Stomach (tissue), 4 donors: ENCODE data around the gene TMEM208.

Source experiments
- CTCF ChIP-seq, 7 experiments: fragments of 450-650 bp in 4 of 7; fragments of 200-600 bp in 3 of 7; sonication (generic) in 3 of 7; IDR thresholded peaks; one replicate each; pipeline ENCODE4 v1.5.1; 2016 to 2019; ENCODE audit warnings: antibody characterized with exemption in 7 of 7, control low read depth in 2 of 7, mild to moderate bottlenecking in 1 of 7
- POLR2A ChIP-seq, 4 donors: fragments of 450-650 bp; IDR thresholded peaks; one replicate each; pipeline ENCODE4 v1.6.1; 2016; ENCODE audit warnings: antibody characterized with exemption in 4 of 4, control low read depth in 2 of 4, mild to moderate bottlenecking in 1 of 4, moderate library complexity in 1 of 4

DNA sequence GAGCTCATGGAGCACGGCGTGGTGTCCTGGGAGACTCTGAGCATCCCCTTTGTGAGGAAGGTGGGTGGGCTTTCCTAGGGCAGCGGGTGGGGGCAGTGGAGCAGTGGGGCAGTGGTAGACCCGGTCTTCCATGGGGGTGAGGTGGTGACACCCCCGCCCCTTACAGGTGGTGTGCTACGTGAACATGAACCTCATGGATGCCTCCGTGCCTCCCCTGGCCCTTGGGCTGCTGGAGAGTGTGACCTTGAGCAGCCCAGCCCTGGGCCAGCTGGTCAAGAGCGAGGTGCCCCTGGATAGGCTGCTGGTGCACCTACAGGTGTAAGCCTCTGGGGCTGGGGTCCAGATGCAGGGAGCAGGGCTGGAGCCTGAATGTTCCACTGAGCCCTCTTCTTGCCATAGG is 26.4 kb upstream of the TMEM208 start:
- TF ChIP-seq CTCF (IDR thresholded peaks at IDR 0.05), result no peak
- no peak for TF ChIP-seq POLR2A (IDR thresholded peaks at IDR 0.05)
